Parathyroid adenoma (tissue), 2 donors: Measurements from ENCODE around the gene ITGA11.

Experiments
- H2AFZ ChIP-seq: fragments of 300-600 bp; sonication (generic); one replicate; pipeline ENCODE4 v1.7.0; 2017; ENCODE audit warnings: antibody characterized with exemption, mild to moderate bottlenecking
- H3K27ac ChIP-seq: fragments of 300-600 bp; sonication (generic); one replicate; pipeline ENCODE4 v1.7.0; 2017
- H3K27me3 ChIP-seq: fragments of 300-600 bp; sonication (generic); one replicate; pipeline ENCODE4 v1.7.0; 2017; ENCODE audit warnings: low read length; ENCODE audit not compliant: control insufficient read depth, insufficient read depth
- H3K36me3 ChIP-seq: fragments of 300-600 bp; sonication (generic); one replicate; pipeline ENCODE4 v1.7.0; 2017; ENCODE audit warnings: low read length; ENCODE audit not compliant: control insufficient read depth, insufficient read depth
- H3K4me1 ChIP-seq: fragments of 300-600 bp; sonication (generic); one replicate; pipeline ENCODE4 v1.7.0; 2017; ENCODE audit warnings: control low read depth
- H3K4me2 ChIP-seq: fragments of 300-600 bp; sonication (generic); one replicate; pipeline ENCODE4 v1.7.0; 2017; ENCODE audit warnings: low read length
- H3K4me3 ChIP-seq: fragments of 300-600 bp; sonication (generic); one replicate; pipeline ENCODE4 v1.7.0; 2017; ENCODE audit warnings: low read depth, low read length
- H3K79me2 ChIP-seq: fragments of 300-600 bp; sonication (generic); one replicate; pipeline ENCODE4 v1.7.0; 2017; ENCODE audit warnings: control low read depth
- H3K9ac ChIP-seq: fragments of 300-600 bp; sonication (generic); one replicate; pipeline ENCODE4 v1.7.0; 2017; ENCODE audit warnings: mild to moderate bottlenecking
- H3K9me3 ChIP-seq: fragments of 300-600 bp; sonication (generic); one replicate; pipeline ENCODE4 v1.7.0; 2017; ENCODE audit warnings: low read length; ENCODE audit not compliant: control insufficient read depth
- TF ChIP-seq, protein P1 (sequence below): fragments of 300-600 bp; sonication (generic); IDR thresholded peaks from one replicate; pipeline ENCODE4 v1.7.0; 2017; ENCODE audit warnings: antibody characterized with exemption, mild to moderate bottlenecking
- donor health status: primary hyperparathyroidism.

The ITGA11 gene

DNA sequence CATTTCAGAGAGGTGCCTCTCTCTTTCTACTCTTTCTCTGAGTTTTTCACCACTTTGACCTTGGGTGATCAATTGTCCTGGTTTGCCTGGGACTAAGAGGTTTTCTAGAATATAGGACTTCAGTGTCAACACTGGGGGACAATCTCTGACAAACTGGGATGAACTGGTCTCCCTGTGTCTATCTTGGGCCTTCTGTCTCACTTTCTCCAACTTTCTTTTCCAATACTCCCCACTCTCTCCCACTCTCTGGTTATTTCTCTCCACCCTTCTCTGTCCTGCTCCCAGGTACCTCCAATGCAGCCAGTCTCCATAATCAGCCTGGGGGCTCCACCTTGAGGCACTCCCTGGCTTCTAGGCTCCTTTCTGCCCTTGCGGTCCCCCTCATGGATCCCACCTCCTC, 4.7 kb upstream of the ITGA11 start:
- Histone ChIP-seq H3K4me2 (no peak overlapping the region), H2AFZ (no peak overlapping the region), H3K27me3 (no peaks in the 10 kb centered on the region), H3K9ac (no peak overlapping the region), H3K27ac (no peak overlapping the region), H3K36me3 (no peaks in the 10 kb centered on the region), H3K9me3 (no peaks in the 10 kb centered on the region), H3K4me1 (no peaks in the 10 kb centered on the region), H3K79me2 (no peaks in the 10 kb centered on the region), H3K4me3 (no peak overlapping the region)
- TF ChIP-seq, protein P1, sequence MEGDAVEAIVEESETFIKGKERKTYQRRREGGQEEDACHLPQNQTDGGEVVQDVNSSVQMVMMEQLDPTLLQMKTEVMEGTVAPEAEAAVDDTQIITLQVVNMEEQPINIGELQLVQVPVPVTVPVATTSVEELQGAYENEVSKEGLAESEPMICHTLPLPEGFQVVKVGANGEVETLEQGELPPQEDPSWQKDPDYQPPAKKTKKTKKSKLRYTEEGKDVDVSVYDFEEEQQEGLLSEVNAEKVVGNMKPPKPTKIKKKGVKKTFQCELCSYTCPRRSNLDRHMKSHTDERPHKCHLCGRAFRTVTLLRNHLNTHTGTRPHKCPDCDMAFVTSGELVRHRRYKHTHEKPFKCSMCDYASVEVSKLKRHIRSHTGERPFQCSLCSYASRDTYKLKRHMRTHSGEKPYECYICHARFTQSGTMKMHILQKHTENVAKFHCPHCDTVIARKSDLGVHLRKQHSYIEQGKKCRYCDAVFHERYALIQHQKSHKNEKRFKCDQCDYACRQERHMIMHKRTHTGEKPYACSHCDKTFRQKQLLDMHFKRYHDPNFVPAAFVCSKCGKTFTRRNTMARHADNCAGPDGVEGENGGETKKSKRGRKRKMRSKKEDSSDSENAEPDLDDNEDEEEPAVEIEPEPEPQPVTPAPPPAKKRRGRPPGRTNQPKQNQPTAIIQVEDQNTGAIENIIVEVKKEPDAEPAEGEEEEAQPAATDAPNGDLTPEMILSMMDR = no peak

DNA sequence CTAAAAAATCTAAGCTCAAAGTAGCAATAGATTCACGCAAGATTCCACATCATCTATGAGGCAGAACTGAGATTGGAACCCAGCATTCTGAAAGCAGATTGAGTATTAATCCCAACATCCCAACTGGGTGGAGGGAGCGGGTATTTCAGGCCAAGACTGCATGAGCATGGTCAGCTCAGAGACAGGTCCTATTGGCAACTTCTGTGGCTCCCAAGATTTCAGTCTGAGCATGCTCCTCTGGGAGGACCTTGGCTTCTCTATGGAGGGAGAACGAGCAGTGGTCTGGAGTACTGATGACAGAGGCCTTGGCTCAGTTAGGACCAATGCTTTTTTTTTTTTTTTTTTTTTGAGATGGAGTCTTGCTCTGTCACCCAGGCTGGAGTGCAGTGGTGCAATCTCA, 4.0 kb upstream of the ITGA11 start:
- H3K4me2 ChIP-seq = no peak overlapping the region
- H3K27me3 ChIP-seq = no peaks in the 10 kb centered on the region
- H2AFZ ChIP-seq = no peak overlapping the region
- H3K79me2 ChIP-seq = no peaks in the 10 kb centered on the region
- H3K4me3 ChIP-seq = no peak overlapping the region
- no peaks in the 10 kb centered on the region for H3K4me1 ChIP-seq
- no peak overlapping the region for H3K27ac ChIP-seq
- no peak overlapping the region for H3K9ac ChIP-seq
- TF ChIP-seq, protein P1 = no peak
- H3K36me3 ChIP-seq = no peaks in the 10 kb centered on the region
- H3K9me3 ChIP-seq = no peaks in the 10 kb centered on the region

DNA sequence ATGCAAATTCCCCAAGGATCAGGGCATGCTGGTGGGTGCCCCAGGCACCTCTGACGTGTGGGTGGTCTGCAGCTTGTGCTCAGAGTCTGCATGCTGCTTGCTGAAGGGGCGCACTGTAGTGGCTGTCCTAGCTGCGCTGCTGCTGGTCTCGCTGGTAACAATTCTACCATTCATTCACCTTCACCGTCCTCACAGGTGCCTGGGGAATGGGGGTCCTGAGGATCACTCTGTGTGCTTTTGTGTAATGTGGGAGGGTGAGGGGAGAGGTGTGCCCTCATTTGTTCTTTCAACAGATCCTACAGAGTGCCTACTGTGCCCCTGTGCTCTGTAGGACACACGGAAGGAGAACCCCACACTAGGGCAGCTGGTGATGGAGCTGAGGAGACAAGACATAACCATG, 2.1 kb upstream of the ITGA11 start:
- no peaks in the 10 kb centered on the region for H3K79me2 ChIP-seq
- no peaks in the 10 kb centered on the region for H3K9me3 ChIP-seq
- H3K27me3 ChIP-seq = no peaks in the 10 kb centered on the region
- no peak overlapping the region for H3K27ac ChIP-seq
- no peak overlapping the region for H3K4me3 ChIP-seq
- no peaks in the 10 kb centered on the region for H3K36me3 ChIP-seq
- H2AFZ ChIP-seq = no peak overlapping the region
- TF ChIP-seq, protein P1 = no peak
- H3K9ac ChIP-seq = no peak overlapping the region
- no peak overlapping the region for H3K4me2 ChIP-seq
- no peaks in the 10 kb centered on the region for H3K4me1 ChIP-seq

DNA sequence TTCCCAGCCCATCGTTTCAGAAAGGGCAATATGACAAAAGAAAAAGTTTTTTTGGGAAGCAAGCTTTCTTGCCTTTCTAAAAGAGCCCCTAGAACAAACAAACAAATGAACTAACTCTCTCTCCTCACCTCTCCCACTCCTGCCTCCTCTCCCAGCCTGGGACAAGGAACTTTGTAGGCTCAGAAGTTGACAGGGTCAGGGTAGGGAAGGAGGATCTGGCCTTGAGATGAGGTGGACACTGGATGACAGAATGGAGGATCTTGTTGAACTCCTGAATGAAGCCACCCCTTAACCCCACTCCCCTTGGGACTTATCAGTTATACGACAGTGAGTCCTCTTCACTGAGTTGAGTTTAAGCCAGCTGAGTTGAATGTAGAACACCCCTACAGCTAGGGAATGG, 1.6 kb upstream of the ITGA11 start:
- H3K9ac ChIP-seq = no peak overlapping the region
- TF ChIP-seq, protein P1 = no peak
- no peak overlapping the region for H3K4me2 ChIP-seq
- no peaks in the 10 kb centered on the region for H3K27me3 ChIP-seq
- no peaks in the 10 kb centered on the region for H3K79me2 ChIP-seq
- no peaks in the 10 kb centered on the region for H3K9me3 ChIP-seq
- no peaks in the 10 kb centered on the region for H3K36me3 ChIP-seq
- H2AFZ ChIP-seq = no peak overlapping the region
- H3K4me3 ChIP-seq = no peak overlapping the region
- H3K27ac ChIP-seq = no peak overlapping the region
- no peaks in the 10 kb centered on the region for H3K4me1 ChIP-seq

DNA sequence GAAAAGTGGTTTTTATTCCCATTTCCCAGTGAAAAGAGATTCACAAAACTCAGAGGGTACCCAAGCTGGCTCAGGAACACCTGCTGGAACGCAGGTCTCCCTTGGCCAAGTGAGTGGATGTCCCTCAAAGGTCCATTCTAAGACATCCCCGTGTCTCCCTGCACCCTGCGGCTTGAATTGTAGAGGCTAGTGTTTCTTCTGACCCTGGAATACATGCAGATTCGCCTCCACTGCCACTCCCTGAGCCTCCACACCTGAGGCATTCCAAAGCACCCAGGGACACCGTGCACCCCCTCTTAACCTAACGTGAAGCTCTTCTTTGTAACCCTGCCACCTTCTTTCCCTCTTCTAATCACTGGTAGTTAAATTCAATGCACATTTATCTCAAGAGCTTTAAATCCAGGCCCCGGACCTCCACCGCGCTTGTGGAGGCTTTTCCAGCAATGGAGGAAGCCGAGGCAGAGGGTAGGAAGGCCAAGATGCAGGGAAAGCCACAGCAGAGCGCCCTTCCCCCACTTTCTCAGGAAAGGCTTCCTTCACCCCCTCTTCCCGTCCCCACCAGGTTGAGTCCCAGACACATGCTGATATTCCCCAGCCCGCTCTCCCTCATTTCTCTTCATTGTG, 590 bp upstream of the ITGA11 start:
- H3K27ac ChIP-seq = no peak overlapping the region
- H3K4me2 ChIP-seq = peak overlapping the region; percentile 70
- TF ChIP-seq, protein P1 = no peak
- peak overlapping the region; percentile 1 for H3K4me3 ChIP-seq
- H3K27me3 ChIP-seq = no peaks in the 10 kb centered on the region
- H3K4me1 ChIP-seq = no peaks in the 10 kb centered on the region
- H3K9ac ChIP-seq = no peak overlapping the region
- no peaks in the 10 kb centered on the region for H3K79me2 ChIP-seq
- no peak overlapping the region for H2AFZ ChIP-seq
- no peaks in the 10 kb centered on the region for H3K9me3 ChIP-seq
- no peaks in the 10 kb centered on the region for H3K36me3 ChIP-seq
